Amygdala (tissue), 56 donors: ENCODE data around the gene ACADSB.

ENCODE experiments used
- DNase-seq, 56 donors: peaks; one replicate each; lab custom pipeline; 2025; lab: John Stamatoyannopoulos, UW

The ACADSB gene

GRCh38 chr10:123092635-123093414, 84.0 kb downstream of the ACADSB start:
- DNase-seq = no peak

DNA sequence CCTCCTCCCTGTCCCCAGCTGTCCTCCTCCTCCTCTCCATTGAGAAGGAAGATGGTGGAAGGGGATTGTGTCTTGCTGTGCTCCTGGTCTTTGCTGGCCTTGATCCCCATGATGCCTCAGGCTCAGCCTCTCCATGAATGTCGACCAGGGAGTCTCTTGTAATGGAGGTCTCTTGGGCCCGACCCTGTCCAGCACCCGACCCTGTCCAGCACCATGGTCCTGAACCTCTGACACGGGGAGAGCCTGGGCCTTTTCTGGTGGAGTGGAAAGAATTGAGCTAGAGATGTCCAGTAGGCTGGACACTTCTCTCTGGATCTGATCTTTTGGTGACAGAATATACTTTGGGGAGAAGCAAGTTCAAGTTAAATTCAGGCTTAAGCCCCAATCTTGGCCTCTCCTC, 84.7 kb downstream of the ACADSB start:
- no peak for DNase-seq

- peak in 8 of 56 donors; percentile 6 to 36 (median 18) for DNase-seq
Measured at GRCh38 chr10:123096452-123096851, 87.6 kb downstream of the ACADSB start.

DNA sequence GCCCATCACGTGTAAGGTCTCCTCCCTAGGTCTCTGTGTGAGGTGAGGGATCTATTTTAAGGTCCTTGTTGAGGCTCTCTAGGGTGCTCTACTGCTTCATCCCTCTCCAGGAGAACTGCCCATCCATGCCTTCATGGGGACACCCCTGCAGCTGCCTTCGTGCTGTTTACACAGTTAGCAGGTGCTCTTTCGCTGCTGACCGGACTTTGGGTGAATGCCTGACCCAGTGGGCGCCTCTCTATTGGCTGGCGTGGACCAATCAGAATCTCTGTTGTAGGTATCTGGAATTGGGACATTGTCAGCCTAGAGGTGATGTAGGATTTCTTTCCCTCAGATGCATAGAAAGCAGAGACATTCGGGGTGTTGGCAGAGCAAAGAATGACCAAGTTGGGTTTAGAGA, 88.2 kb downstream of the ACADSB start:
- no peak for DNase-seq

DNA sequence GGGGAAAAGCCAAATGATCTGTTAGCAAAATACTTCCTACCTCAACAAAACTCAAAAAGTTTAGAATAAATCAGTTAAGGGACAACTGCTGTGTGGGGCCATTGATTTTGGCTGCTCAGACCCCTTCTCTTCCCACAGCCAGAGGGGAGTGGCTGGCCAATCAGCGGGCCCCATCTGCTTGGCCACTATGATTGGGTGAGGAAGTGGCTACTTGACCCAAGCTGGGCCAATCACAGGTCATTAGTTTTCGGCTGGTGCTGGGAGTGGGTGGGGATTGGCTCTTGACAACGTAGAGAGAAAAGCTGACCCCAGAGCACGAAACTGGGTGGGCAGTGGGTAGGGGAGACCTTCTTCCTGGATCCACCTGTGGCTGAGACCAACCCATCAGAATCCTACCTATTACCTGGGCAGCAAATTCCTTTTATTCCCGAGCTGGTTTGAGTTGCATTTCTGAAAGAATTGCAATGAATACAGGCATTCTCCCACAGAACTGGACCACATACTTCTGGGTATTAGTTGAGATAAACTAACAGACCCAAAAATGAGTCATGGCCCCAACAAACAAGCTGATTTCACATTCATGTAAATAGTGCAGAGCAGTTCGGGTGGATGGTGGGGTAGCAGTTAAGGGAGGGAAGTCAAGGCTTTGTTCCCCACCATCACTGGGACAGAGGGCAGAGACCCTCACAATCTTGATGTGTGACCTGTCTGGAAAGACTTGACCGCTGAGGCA, 91.4 kb downstream of the ACADSB start:
- no peak for DNase-seq

GRCh38 chr10:123101872-123102271, 93.1 kb downstream of the ACADSB start:
- DNase-seq = no peak

DNA sequence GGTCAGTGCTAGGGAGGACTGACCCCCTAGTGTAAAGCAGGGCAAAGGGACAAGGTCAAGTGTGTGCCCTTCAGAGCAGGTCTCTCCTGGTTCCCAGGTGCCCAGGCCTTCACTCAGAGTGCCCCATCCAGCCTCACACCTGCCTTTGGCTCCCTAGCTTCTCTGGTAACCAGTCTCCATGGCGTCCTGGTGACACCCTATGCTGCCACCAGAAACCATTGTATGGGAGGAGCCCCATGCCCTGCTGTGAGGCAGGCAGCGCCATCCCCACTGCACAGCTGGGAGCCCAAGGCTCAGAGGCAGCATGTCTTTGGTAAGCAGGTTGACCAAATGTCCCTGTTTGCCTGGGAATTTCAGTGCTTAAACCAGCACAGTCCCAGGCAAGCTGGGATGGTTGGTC, 93.9 kb downstream of the ACADSB start:
- DNase-seq = no peak

DNA sequence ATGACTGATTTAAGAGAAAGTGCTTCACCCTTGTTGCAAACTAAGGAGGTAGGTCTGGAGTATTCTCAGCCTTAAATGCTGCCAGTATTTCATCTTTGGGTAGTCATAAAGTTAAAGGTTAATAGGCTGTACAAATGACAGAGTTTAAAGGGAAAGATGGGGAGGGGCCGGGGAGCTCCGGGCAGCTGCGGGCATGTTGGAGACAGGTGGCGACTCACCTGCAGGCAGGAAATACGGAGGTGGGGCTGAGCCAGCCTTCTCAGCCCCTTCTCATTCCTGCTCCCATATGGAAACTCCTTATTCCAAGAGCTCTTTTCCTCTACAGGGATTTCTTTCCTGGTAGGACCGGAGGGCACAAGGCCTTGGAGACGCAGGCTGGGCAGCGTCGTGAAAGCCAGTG, 95.1 kb downstream of the ACADSB start:
- DNase-seq = no peak
